Chondrocyte (in vitro differentiated cells): ENCODE data around the gene SMIM26. TPM values are rescaled to one million over a fixed set of nuclear protein-coding genes. Genes with fewer than 3 reads are reported as not detected.

Source experiments
- DNase-seq: peaks from one replicate; pipeline ENCODE4 v3.0.0; 2021; ENCODE audit warnings: mixed read lengths, low spot score
- H3K27ac Mint-ChIP-seq: one replicate; pipeline ENCODE4 v1.8.0; 2021; ENCODE audit warnings: mild to moderate bottlenecking, moderate library complexity, mixed read lengths; ENCODE audit not compliant: unreplicated experiment
- H3K27me3 Mint-ChIP-seq: 2 replicates; pipeline ENCODE4 v1.8.0; 2021; ENCODE audit warnings: low read depth, mixed read lengths
- H3K36me3 Mint-ChIP-seq: 2 replicates; pipeline ENCODE4 v1.8.0; 2021; ENCODE audit warnings: low read depth, mixed read lengths
- H3K4me1 Mint-ChIP-seq: 2 replicates; pipeline ENCODE4 v1.8.0; 2021; ENCODE audit warnings: low read depth, mild to moderate bottlenecking, mixed read lengths
- H3K4me3 Mint-ChIP-seq: one replicate; pipeline ENCODE4 v1.8.0; 2021; ENCODE audit warnings: mild to moderate bottlenecking, moderate library complexity, mixed read lengths; ENCODE audit not compliant: unreplicated experiment
- H3K9me3 Mint-ChIP-seq: 2 replicates; pipeline ENCODE4 v1.8.0; 2021; ENCODE audit warnings: low read depth, mixed read lengths
- total RNA-seq: library from RNA; stranded (reverse); gene quantifications from 3 replicates; pipeline ENCODE4 v1.2.1, GENCODE V29; 2021
- TF ChIP-seq, protein P1 (sequence below): fragments of 200-600 bp; sonication (generic); IDR thresholded peaks from 2 replicates; pipeline ENCODE4 v1.5.0; 2021; ENCODE audit warnings: antibody characterized with exemption, mild to moderate bottlenecking, moderate library complexity

The SMIM26 gene
- total RNA-seq, 1 donor from 2014 or later: 39.6 TPM

DNA sequence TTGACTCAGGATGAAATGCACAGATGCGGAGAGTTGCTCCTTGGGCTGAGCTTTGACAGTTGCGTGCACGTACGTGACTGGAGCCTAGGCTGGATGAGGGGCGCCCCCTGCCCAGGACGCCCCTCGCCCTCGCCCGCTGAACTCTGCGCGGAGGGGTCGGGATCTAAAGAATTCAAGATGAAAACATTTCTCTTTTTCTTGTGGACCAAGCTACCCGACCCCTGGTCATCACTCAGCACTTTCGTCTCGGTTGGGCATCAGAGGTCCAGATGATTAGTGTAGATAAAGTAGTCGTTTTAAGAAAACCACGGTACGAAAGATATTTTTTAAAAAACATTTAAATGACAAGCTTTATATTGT is 21.3 kb downstream of the SMIM26 start:
- no peaks in the 10 kb centered on the region for H3K27me3 Mint-ChIP-seq
- no peak for DNase-seq
- H3K9me3 Mint-ChIP-seq: no peaks in the 10 kb centered on the region
- peak overlapping the region; percentile 71 for H3K27ac Mint-ChIP-seq
- H3K4me1 Mint-ChIP-seq: peaks cover 16% of the 10 kb centered on the region
- TF ChIP-seq, protein P1, sequence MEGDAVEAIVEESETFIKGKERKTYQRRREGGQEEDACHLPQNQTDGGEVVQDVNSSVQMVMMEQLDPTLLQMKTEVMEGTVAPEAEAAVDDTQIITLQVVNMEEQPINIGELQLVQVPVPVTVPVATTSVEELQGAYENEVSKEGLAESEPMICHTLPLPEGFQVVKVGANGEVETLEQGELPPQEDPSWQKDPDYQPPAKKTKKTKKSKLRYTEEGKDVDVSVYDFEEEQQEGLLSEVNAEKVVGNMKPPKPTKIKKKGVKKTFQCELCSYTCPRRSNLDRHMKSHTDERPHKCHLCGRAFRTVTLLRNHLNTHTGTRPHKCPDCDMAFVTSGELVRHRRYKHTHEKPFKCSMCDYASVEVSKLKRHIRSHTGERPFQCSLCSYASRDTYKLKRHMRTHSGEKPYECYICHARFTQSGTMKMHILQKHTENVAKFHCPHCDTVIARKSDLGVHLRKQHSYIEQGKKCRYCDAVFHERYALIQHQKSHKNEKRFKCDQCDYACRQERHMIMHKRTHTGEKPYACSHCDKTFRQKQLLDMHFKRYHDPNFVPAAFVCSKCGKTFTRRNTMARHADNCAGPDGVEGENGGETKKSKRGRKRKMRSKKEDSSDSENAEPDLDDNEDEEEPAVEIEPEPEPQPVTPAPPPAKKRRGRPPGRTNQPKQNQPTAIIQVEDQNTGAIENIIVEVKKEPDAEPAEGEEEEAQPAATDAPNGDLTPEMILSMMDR: no peak
- peak overlapping the region; percentile 81 for H3K4me3 Mint-ChIP-seq
- H3K36me3 Mint-ChIP-seq: peaks cover 4% of the 10 kb centered on the region

DNA sequence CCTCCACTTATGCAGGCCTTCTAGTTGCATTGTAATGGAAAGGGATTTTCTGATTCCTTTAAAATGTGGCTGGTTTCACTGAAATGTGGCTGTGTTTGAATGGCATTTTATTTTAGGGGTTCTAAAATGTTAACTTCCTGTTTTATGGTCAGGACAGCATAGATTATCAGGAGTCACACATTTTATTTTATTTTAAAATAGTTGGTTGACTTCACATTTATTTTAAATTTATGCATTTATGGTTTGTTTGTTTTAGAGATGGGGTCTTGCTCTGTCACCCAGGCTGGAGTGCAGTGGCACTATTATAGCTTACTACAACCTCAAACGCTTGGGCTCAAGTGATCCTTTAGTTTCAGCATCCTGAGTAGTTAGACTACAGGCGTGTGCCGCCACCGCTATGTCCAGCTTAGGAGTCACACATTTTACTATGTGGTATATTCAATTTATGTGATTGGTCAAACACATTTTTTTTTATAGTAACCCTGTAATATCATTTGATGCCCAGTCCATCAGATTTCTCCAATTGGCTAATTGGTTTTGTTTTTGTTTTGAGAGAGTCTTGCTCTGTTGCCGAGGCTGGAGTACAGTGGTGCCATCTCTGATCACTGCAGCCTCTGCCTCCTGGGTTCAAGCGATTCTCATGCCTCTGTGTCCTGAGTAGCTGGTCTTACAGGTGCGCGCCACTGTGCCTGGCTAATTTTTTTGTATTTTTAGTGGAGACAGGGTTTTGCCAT is 22.9 kb downstream of the SMIM26 start:
- DNase-seq: no peak
- H3K27ac Mint-ChIP-seq: no peak overlapping the region
- no peaks in the 10 kb centered on the region for H3K9me3 Mint-ChIP-seq
- no peak overlapping the region for H3K4me3 Mint-ChIP-seq
- no peaks in the 10 kb centered on the region for H3K27me3 Mint-ChIP-seq
- no peaks in the 10 kb centered on the region for H3K36me3 Mint-ChIP-seq
- TF ChIP-seq, protein P1: no peak
- H3K4me1 Mint-ChIP-seq: peaks cover 15% of the 10 kb centered on the region

DNA sequence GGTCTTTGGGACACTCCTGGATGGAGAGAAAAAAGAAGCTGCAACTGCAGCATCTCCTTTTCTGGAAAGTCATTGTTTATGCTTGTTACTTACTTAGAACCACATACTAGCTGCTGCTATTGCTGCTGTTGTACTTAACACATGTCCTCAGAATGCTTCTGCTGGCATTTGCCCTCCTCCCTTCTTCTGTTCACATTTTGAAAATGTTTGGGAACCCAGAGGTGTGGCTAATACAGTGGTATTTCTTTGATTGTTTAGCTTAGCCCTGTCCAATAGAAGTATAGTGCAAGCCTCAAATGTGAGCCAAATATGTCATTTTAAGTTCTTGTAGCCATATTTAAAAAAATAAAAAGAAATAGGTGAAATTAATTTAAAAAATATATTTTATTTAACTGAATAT is 29.0 kb downstream of the SMIM26 start:
- H3K9me3 Mint-ChIP-seq: peaks cover 5% of the 10 kb centered on the region
- H3K4me1 Mint-ChIP-seq: no peaks in the 10 kb centered on the region
- H3K4me3 Mint-ChIP-seq: no peak overlapping the region
- H3K27me3 Mint-ChIP-seq: no peaks in the 10 kb centered on the region
- no peak overlapping the region for H3K27ac Mint-ChIP-seq
- H3K36me3 Mint-ChIP-seq: peaks cover 16% of the 10 kb centered on the region
- DNase-seq: no peak
- TF ChIP-seq, protein P1: no peak

DNA sequence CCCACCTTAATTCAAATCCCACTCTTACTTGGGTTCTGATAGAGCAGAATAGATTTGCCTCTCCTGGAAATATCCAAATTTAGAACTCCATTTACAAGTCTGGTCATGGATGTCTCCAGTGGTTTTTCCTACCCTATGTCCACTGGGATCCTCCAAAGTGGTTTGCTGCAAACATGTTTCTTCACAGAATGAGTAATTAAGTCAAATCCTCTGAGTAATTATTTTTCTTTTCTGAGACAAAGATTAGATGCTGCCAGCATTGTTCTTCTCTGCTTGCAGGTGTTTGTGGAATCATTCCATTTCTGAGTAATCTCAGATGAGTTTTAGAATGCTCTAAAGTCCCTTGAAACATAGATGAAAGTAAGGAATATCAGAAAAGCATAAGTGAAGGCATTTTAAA is 42.5 kb downstream of the SMIM26 start:
- H3K27ac Mint-ChIP-seq: no peak overlapping the region
- H3K9me3 Mint-ChIP-seq: no peaks in the 10 kb centered on the region
- peaks cover 8% of the 10 kb centered on the region for H3K36me3 Mint-ChIP-seq
- H3K4me1 Mint-ChIP-seq: no peaks in the 10 kb centered on the region
- DNase-seq: no peak
- H3K4me3 Mint-ChIP-seq: no peak overlapping the region
- no peaks in the 10 kb centered on the region for H3K27me3 Mint-ChIP-seq
- TF ChIP-seq, protein P1: no peak

DNA sequence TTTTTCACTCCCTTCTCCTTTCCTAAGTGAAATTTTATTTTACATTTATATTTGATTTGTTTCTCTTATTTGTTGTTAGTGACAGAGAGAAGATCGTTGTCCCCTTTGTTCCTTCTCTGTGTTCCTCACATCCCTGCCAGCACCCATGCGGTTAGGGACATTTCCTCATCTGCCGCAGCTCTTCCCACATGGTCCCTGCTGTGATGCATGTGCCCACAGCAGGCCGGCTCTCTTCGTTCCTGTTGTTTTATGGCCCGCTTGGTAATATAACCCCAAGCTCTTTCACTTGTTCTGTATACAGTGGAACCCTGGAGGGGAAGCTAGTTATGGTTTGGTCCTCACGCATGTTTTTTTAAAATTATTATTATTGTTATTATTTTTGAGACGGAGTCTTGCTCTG is 44.3 kb downstream of the SMIM26 start:
- Mint-ChIP-seq H3K4me3 (no peak overlapping the region), H3K4me1 (peaks cover 3% of the 10 kb centered on the region), H3K9me3 (no peaks in the 10 kb centered on the region), H3K36me3 (peaks cover 8% of the 10 kb centered on the region), H3K27me3 (no peaks in the 10 kb centered on the region), H3K27ac (no peak overlapping the region)
- no peak for DNase-seq
- TF ChIP-seq, protein P1: no peak
